Measurements from ENCODE around the gene PYGM.

GRCh38 chr11:64765291-64765850, 5.6 kb upstream of the PYGM start:
- TF ChIP-seq TCF12 (IDR thresholded peaks at IDR 0.05; ENCODE audit: low read depth, low read length), result no peak
- TF ChIP-seq POLR2AphosphoS5 (IDR thresholded peaks at IDR 0.05; ENCODE audit: low read depth, low read length), result peak; percentile 67
- no peak for TF ChIP-seq USF2 (IDR thresholded peaks at IDR 0.05; ENCODE audit: low read length)
- no peak for TF ChIP-seq EP300 (IDR thresholded peaks at IDR 0.05; ENCODE audit: borderline replicate concordance in 1 of 2, low read depth in 2 of 2, low read length in 2 of 2)
- TF ChIP-seq HDAC2 (IDR thresholded peaks at IDR 0.05; ENCODE audit: borderline replicate concordance in 1 of 2, low read depth in 2 of 2, low read length in 2 of 2), result no peak
- TF ChIP-seq BRCA1 (IDR thresholded peaks at IDR 0.05; ENCODE audit: low read depth, low read length), result no peak
- no peak for TF ChIP-seq ASH2L (IDR thresholded peaks at IDR 0.05; ENCODE audit: low read length)
- TF ChIP-seq RFX5 (IDR thresholded peaks at IDR 0.05; ENCODE audit: borderline replicate concordance, low read depth, low read length), result no peak
- no peak for TF ChIP-seq EZH2 (IDR thresholded peaks at IDR 0.05; ENCODE audit: low read depth, low read length, severe bottlenecking)
- TF ChIP-seq SP1 (IDR thresholded peaks at IDR 0.05; ENCODE audit: low read depth, low read length), result no peak
